ENCODE results near the gene AHSP.
A peak's percentile ranks its signal among the peaks of the same experiment; 100 is the strongest.
"Not testable (repeated sequence)": the region's sequence is repeated elsewhere in the genome, so short reads cannot be mapped to it uniquely, and the experiment has no call there.

Gene AHSP

GRCh38 chr16:31501226-31501965, 26.3 kb upstream of the AHSP start:
- no peak for DNase-seq

- DNase-seq, result no peak
These were observed 25.7 kb upstream of the AHSP start for GRCh38 chr16:31501966-31502348.

GRCh38 chr16:31502981-31503380, 24.7 kb upstream of the AHSP start:
- DNase-seq, result no peak

GRCh38 chr16:31503555-31503954, 24.1 kb upstream of the AHSP start:
- DNase-seq, result not testable (repeated sequence)

GRCh38 chr16:31504159-31504558, 23.5 kb upstream of the AHSP start:
- DNase-seq, result no peak

- DNase-seq, result peak; percentile 81
These were observed 22.2 kb upstream of the AHSP start for GRCh38 chr16:31505483-31505882.

GRCh38 chr16:31507617-31507928, 20.1 kb upstream of the AHSP start:
- DNase-seq, result no peak

- peak; percentile 92 for DNase-seq
These were observed 19.6 kb upstream of the AHSP start, which contains the start of gene RUSF1 for GRCh38 chr16:31507929-31508705. Gene RUSF1, minus strand, starts transcription at chr16:31508391. Its CDS starts 18 bp downstream, at chr16:31508373.

- no peak for DNase-seq
These were observed 18.9 kb upstream of the AHSP start for GRCh38 chr16:31508706-31509195.

GRCh38 chr16:31513126-31513525, 14.6 kb upstream of the AHSP start:
- no peak for DNase-seq

GRCh38 chr16:31513884-31514283, 13.8 kb upstream of the AHSP start:
- DNase-seq, result no peak

- no peak for DNase-seq
These were observed 9.8 kb upstream of the AHSP start for GRCh38 chr16:31517800-31518402.

- DNase-seq, result no peak
These were observed 7.8 kb upstream of the AHSP start for GRCh38 chr16:31519759-31520431.

GRCh38 chr16:31521368-31521767, 6.3 kb upstream of the AHSP start:
- DNase-seq, result no peak

GRCh38 chr16:31522071-31522470, 5.6 kb upstream of the AHSP start:
- no peak for DNase-seq

GRCh38 chr16:31523768-31524167, 3.9 kb upstream of the AHSP start:
- DNase-seq, result not testable (repeated sequence)

GRCh38 chr16:31525113-31525512, 2.6 kb upstream of the AHSP start:
- no peak for DNase-seq

GRCh38 chr16:31528523-31529107, 915 bp downstream of the AHSP start:
- no peak for DNase-seq

- DNase-seq, result no peak
These were observed 1.6 kb downstream of the AHSP start for GRCh38 chr16:31529108-31529936.

- no peak for DNase-seq
These were observed 2.2 kb downstream of the AHSP start for GRCh38 chr16:31529937-31530312.

GRCh38 chr16:31530405-31530804, 2.7 kb downstream of the AHSP start:
- no peak for DNase-seq

- DNase-seq, result no peak
These were observed 3.4 kb downstream of the AHSP start for GRCh38 chr16:31531096-31531495.

All from activated CD4-positive, alpha-beta T cell treated with anti-CD3 and anti-CD28 coated beads, Interleukin-2, Interleukin-6, amounts not matched to agents 100 ng/mL and 50 ng/mL, durations not matched to agents 16 hours and 8 hours (primary cell).